Thyroid gland (tissue), 4 donors: Measurements from ENCODE around the gene ACTG2. TPM values are rescaled to one million over a fixed set of nuclear protein-coding genes. Genes with fewer than 3 reads are reported as not detected.

Experiments used
- DNase-seq, 2 donors: peaks; one replicate each; pipeline ENCODE4 v3.0.0-alpha.2; 2019
- H3K27ac ChIP-seq, 3 donors: fragments of 200-600 bp; sonication (generic); 1 replicate in 2 of 3; 2 replicates in 1 of 3; pipeline ENCODE4 v1.5.1; 2016 to 2019; ENCODE audit warnings: mild to moderate bottlenecking in 1 of 3, moderate library complexity in 1 of 3
- H3K27me3 ChIP-seq: fragments of 200-600 bp; sonication (generic); one replicate; pipeline ENCODE4 v1.5.1; 2019
- H3K36me3 ChIP-seq, 2 donors: fragments of 200-600 bp; sonication (generic); one replicate each; pipeline ENCODE4 v1.5.1; 2016 to 2019
- H3K4me1 ChIP-seq, 2 donors: fragments of 200-600 bp; sonication (generic); one replicate each; pipeline ENCODE4 v1.5.1; 2017 to 2019
- H3K4me3 ChIP-seq, 3 donors: fragments of 200-600 bp; sonication (generic); replicated peaks in 1 of 3; 1 replicate in 2 of 3; 2 replicates in 1 of 3; pipeline ENCODE4 v1.5.1; 2016; ENCODE audit warnings: mild to moderate bottlenecking in 1 of 3
- H3K9me3 ChIP-seq: fragments of 200-600 bp; sonication (generic); one replicate; pipeline ENCODE4 v1.5.1; 2017
- CTCF ChIP-seq, 6 experiments: fragments of 200-600 bp in 3 of 6; fragments of 450-650 bp in 3 of 6; sonication (generic) in 3 of 6; IDR thresholded peaks; one replicate each; pipeline ENCODE4 v1.5.1; 2016 to 2019; ENCODE audit warnings: antibody characterized with exemption in 6 of 6, mild to moderate bottlenecking in 2 of 6, inconsistent platforms in 1 of 6, moderate library complexity in 1 of 6
- POLR2A ChIP-seq, 2 donors: fragments of 450-650 bp; IDR thresholded peaks; one replicate each; pipeline ENCODE4 v1.6.1; 2017; ENCODE audit warnings: antibody characterized with exemption in 2 of 2, mild to moderate bottlenecking in 2 of 2, moderate library complexity in 1 of 2
- WGBS, 2 donors: methylation state at CpG; one replicate each; pipeline ENCODE4 v1.1.5; 2017; 5-methylcytosine and 5-hydroxymethylcytosine counted together
- intact Hi-C: fragments of 100-400 bp; cut with DNase I; formaldehyde crosslinking; loops from one replicate; pipeline ENCODE4 v1.15.1; 2023
- small RNA-seq: library from RNA; depleted of rRNA; stranded (forward); fragments of <200 nt; gene quantifications from one replicate; pipeline ENCODE3, GENCODE V24; 2016
- total RNA-seq, 4 donors: library from RNA; depleted of rRNA; stranded (reverse); fragments of >200 nt; gene quantifications; one replicate each; pipeline ENCODE4 v1.2.3, GENCODE V29; 2016

ACTG2 gene
- total RNA-seq, 4 donors from 2014 or later: 1.5 to 24.4 (median 2.3) TPM

- 87 to 89% methylated on average over 8 of the region's 8 CpGs for WGBS, 2 donors
- H3K27me3 ChIP-seq: no peaks in the 10 kb centered on the region
- DNase-seq: no peak
- H3K36me3 ChIP-seq: no peaks in the 10 kb centered on the region
- no peaks in the 10 kb centered on the region for H3K9me3 ChIP-seq
- TF ChIP-seq POLR2A (IDR thresholded peaks at IDR 0.05): no peak
- no peak for TF ChIP-seq CTCF (IDR thresholded peaks at IDR 0.05)
- no peak overlapping the region for H3K27ac ChIP-seq
- no peak overlapping the region for H3K4me3 ChIP-seq
- peaks cover 16 to 19% of the 10 kb centered on the region in 2 donors for H3K4me1 ChIP-seq
- intact Hi-C loops: no loop called here
Observed at GRCh38 chr2:73968357-73968937, 75.6 kb downstream of the ACTG2 start.

GRCh38 chr2:73969356-73969755 is 76.5 kb downstream of the ACTG2 start:
- intact Hi-C loops: no loop called here
- H3K4me1 ChIP-seq: peaks cover 16 to 19% of the 10 kb centered on the region in 2 donors
- no peak overlapping the region for H3K27ac ChIP-seq
- WGBS, 2 donors: 80 to 81% methylated on average over 4 of the region's 4 CpGs
- H3K9me3 ChIP-seq: no peaks in the 10 kb centered on the region
- no peak overlapping the region for H3K4me3 ChIP-seq
- no peaks in the 10 kb centered on the region for H3K36me3 ChIP-seq
- DNase-seq: no peak
- TF ChIP-seq CTCF (IDR thresholded peaks at IDR 0.05): no peak
- no peak for TF ChIP-seq POLR2A (IDR thresholded peaks at IDR 0.05)
- H3K27me3 ChIP-seq: no peaks in the 10 kb centered on the region

Small RNAs within 50 kb of the gene (small RNA-seq; reads per million reads assigned to genes)
- gene RNA5SP97: not detected

Other genes with a start within 250 kb of the ACTG2 start
- gene TPRKB, start 155.7 kb upstream of the ACTG2 start, total RNA-seq: 10 to 100 TPM; 16.2 to 25.7 (median 19.7) TPM
- gene DUSP11, start 112.9 kb upstream of the ACTG2 start, total RNA-seq: 10 to 100 TPM; 22.2 to 40.0 (median 31.0) TPM
- not detected for gene C2orf78, start 108.8 kb upstream of the ACTG2 start, total RNA-seq
- gene STAMBP, start 64.0 kb upstream of the ACTG2 start, total RNA-seq: 10 to 100 TPM; 31.9 to 45.2 (median 36.6) TPM
- 10 to 100 TPM; 41.8 to 65.8 (median 46.9) TPM for gene DGUOK, start 33.9 kb downstream of the ACTG2 start, total RNA-seq
- 10 to 100 TPM in 1 of 4 donors, 1 to 10 TPM in 3; 6.4 to 10.8 (median 7.5) TPM for gene TET3, start 91.9 kb downstream of the ACTG2 start, total RNA-seq